GM21381 (cell line): ENCODE data around the gene TTLL11.

Experiments
- ATAC-seq: cut with Tn5 transposase; IDR thresholded peaks from one replicate; pipeline ENCODE4 v1.9.1; 2021; ENCODE audit warnings: mild to moderate bottlenecking, moderate library complexity; ENCODE audit not compliant: unreplicated experiment

Gene TTLL11

GRCh38 chr9:122053567-122054350 is 39.3 kb downstream of the TTLL11 start:
- ATAC-seq, result no peak

GRCh38 chr9:122053064-122053463 is 40.0 kb downstream of the TTLL11 start:
- ATAC-seq, result no peak

- ATAC-seq, result peak; percentile 66
These were observed 41.5 kb downstream of the TTLL11 start for GRCh38 chr9:122051351-122052321.

- no peak for ATAC-seq
These were observed 42.9 kb downstream of the TTLL11 start for GRCh38 chr9:122050167-122050566.

GRCh38 chr9:122042056-122042455 is 51.1 kb downstream of the TTLL11 start:
- ATAC-seq, result no peak

GRCh38 chr9:122040561-122041242 is 52.4 kb downstream of the TTLL11 start:
- ATAC-seq, result no peak

- no peak for ATAC-seq
These were observed 53.9 kb downstream of the TTLL11 start for GRCh38 chr9:122039234-122039633.

GRCh38 chr9:122036988-122037387 is 56.1 kb downstream of the TTLL11 start:
- ATAC-seq, result no peak

GRCh38 chr9:122036408-122036807 is 56.7 kb downstream of the TTLL11 start:
- ATAC-seq, result no peak

GRCh38 chr9:122033775-122034373 is 59.2 kb downstream of the TTLL11 start:
- no peak for ATAC-seq

GRCh38 chr9:122032346-122032745 is 60.8 kb downstream of the TTLL11 start:
- ATAC-seq, result no peak

- no peak for ATAC-seq
These were observed 61.3 kb downstream of the TTLL11 start for GRCh38 chr9:122031776-122032175.

GRCh38 chr9:122031157-122031556 is 62.0 kb downstream of the TTLL11 start:
- no peak for ATAC-seq

GRCh38 chr9:122030357-122030756 is 62.8 kb downstream of the TTLL11 start:
- ATAC-seq, result no peak

- no peak for ATAC-seq
These were observed 63.2 kb downstream of the TTLL11 start for GRCh38 chr9:122029898-122030297.

GRCh38 chr9:122028089-122028488 is 65.0 kb downstream of the TTLL11 start:
- no peak for ATAC-seq

- no peak for ATAC-seq
These were observed 72.7 kb downstream of the TTLL11 start for GRCh38 chr9:122020398-122020797.

- ATAC-seq, result no peak
These were observed 76.4 kb downstream of the TTLL11 start for GRCh38 chr9:122016744-122017143.

GRCh38 chr9:122016309-122016708 is 76.8 kb downstream of the TTLL11 start:
- no peak for ATAC-seq

- no peak for ATAC-seq
These were observed 77.8 kb downstream of the TTLL11 start for GRCh38 chr9:122015170-122015821.
